ENCODE results near the gene OGDHL.

OGDHL gene

DNA sequence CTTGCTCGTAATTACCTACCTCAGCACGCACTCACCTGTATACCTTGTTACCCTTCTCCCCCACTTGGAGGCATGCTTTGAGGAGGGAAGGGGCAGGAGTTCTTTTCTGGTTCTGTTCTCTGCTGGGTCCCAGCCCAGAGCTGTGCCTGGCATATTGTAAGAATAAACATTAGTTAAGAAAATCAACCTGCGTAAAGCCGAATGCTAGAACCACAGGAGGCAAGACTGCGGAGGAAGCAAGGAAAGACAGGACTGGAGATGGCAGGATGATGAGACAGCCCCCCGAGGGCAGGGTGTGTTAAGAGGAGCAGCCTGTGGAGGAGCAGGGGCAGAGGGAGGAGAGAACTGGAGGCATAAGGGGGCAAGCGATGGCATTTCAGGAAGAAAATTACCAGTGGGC, 73.2 kb downstream of the OGDHL start:
- no peak for DNase-seq

DNA sequence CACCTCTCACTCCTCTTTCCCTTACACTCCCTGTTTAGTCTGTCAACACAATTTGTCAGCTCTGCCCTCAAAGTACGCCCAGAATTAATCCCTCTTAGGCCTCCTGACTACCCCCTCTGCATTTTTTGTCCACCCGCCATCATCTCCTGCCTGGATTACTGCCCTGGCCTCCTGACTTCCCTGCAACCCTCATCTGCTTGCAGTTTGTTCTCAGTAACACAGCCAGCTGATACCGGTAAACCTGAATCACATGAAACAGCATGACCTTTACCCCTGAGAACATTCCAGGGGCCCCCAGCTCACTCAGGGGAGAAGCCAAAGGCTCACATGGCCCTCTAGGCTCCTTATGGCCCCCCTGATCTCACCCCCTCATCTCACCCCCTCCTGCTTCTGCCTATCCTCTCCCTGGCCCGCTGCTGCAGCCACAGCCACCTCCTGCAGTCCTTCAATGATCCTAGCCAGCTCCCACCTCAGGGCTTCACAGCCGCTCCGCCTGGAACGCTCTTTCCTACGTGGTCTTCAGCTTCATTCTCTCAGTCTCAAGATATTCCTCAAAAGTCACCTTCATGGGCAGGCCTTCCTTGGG, 73.8 kb downstream of the OGDHL start:
- DNase-seq, result no peak

DNA sequence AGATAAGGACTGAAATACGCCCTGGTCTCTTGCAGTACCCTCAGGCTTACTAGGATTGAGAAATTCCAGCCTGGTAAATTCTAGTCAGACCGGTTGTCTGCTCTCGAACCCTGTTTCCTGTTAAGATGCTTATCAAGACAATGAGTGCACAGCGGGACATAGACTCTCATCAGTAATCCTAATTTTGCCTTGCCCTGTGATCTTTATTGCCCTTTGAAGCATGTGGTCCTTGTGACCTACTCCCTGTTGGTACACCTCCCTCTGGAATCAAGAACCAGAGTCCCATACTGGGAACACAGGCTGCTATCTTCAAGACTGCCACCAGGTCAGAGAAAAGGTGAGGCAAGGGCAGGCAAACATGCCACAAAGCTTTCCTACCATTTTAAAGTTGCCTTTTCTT, 75.5 kb downstream of the OGDHL start:
- DNase-seq, result no peak

All from kidney glomerular epithelial cell (primary cell).